ENCODE measurements around the gene MBIP. TPM values are rescaled to one million over a fixed set of nuclear protein-coding genes. Genes with fewer than 3 reads are reported as not detected.

Gene MBIP
- total RNA-seq, 1 donor, result 17.4 TPM

DNA sequence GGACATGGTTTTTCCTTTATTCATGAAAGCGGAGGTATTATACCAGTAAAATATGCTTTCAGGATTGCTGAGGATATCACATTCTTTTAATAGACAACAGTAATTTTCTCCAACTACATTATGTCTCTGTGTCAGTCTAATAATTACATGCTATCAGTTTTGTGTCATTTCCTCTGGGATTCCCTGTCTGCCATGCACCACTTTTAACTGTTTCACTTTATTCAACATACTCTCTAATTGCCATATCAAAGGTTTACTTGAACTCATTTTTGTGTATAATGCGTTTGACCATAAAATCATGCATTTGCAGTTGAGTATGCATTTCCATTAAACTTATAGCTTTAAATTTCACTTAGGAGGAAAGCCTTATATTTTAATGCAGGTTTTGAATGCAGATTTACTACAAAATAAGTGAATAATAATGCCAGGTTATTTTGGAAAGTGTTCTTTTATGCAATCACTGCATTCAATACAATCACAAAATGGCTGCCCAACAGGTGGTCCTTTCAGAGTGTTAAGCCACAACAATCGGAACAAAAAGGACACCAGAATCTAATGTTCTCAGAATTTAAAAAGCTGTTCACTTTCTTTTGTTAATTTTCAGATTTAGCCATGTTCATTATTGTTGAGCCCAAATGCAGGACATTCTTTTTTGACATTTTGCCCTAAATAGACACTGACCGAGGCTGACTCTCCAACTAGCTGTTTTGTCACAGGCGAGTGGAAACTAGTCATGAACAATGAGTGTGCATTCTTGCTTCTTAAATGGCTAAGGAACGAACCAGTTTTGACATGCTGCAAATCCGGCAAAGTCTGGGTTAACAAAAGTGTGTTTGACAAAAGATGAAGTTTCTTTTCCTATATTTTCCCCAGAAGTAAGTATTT is 40.9 kb downstream of the MBIP start:
- Histone ChIP-seq H2AFZ (ENCODE audit: low read length) (no peak overlapping the region), H3K4me3 (ENCODE audit: insufficient read depth, low read length) (no peak overlapping the region)
- DNase-seq (ENCODE audit: insufficient read length, low spot score, missing footprints), result no peak

DNA sequence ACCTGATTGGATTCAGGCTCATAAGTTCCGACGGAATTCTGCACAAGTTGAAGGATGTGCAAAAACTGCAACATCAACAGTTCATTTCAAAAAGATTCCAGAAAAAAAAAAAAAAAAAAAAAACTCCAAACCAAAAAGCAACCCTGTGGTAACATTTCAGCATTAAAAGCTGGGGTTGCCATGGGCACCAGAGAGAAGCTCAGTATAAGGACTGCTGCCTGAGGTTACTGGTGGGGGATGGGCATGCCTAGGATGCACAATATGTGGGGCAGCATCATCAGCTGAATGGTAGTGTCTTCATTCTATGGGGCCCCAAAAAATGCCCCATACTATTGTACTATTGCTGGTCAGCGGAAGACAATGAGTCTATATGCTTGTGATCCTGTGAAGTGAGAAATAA is 44.7 kb downstream of the MBIP start:
- no peaks in the 10 kb centered on the region for H3K9me3 ChIP-seq (ENCODE audit: low read depth, low read length)
- no peaks in the 10 kb centered on the region for H3K36me3 ChIP-seq (ENCODE audit: insufficient read depth, low read length)
- H3K4me1 ChIP-seq (ENCODE audit: insufficient read depth, low read length), result peaks cover 4% of the 10 kb centered on the region
- no peaks in the 10 kb centered on the region for H3K79me2 ChIP-seq (ENCODE audit: insufficient read depth, low read length)
- TF ChIP-seq, protein P1, sequence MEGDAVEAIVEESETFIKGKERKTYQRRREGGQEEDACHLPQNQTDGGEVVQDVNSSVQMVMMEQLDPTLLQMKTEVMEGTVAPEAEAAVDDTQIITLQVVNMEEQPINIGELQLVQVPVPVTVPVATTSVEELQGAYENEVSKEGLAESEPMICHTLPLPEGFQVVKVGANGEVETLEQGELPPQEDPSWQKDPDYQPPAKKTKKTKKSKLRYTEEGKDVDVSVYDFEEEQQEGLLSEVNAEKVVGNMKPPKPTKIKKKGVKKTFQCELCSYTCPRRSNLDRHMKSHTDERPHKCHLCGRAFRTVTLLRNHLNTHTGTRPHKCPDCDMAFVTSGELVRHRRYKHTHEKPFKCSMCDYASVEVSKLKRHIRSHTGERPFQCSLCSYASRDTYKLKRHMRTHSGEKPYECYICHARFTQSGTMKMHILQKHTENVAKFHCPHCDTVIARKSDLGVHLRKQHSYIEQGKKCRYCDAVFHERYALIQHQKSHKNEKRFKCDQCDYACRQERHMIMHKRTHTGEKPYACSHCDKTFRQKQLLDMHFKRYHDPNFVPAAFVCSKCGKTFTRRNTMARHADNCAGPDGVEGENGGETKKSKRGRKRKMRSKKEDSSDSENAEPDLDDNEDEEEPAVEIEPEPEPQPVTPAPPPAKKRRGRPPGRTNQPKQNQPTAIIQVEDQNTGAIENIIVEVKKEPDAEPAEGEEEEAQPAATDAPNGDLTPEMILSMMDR (IDR thresholded peaks at IDR 0.05; ENCODE audit: extremely low read depth, low read depth, low read length), result no peak
- H3K4me2 ChIP-seq (ENCODE audit: insufficient read depth, low read length), result no peak overlapping the region
- DNase-seq (ENCODE audit: insufficient read length, low spot score, missing footprints), result no peak
- H4K20me1 ChIP-seq (ENCODE audit: insufficient read depth, low read length), result no peaks in the 10 kb centered on the region
- H3K27ac ChIP-seq (ENCODE audit: low read depth, low read length), result no peak overlapping the region
- H3K4me3 ChIP-seq (ENCODE audit: insufficient read depth, low read length), result no peak overlapping the region
- H2AFZ ChIP-seq (ENCODE audit: low read length), result no peak overlapping the region
- peaks cover 31% of the 10 kb centered on the region for H3K27me3 ChIP-seq (ENCODE audit: insufficient read depth, low read length)

More for the DNA sequence above, 40.9 kb downstream of the MBIP start:
- Histone ChIP-seq H3K9me3 (ENCODE audit: low read depth, low read length) (no peaks in the 10 kb centered on the region), H3K36me3 (ENCODE audit: insufficient read depth, low read length) (no peaks in the 10 kb centered on the region), H3K79me2 (ENCODE audit: insufficient read depth, low read length) (no peaks in the 10 kb centered on the region), H4K20me1 (ENCODE audit: insufficient read depth, low read length) (no peaks in the 10 kb centered on the region), H3K4me2 (ENCODE audit: insufficient read depth, low read length) (no peak overlapping the region), H3K27ac (ENCODE audit: low read depth, low read length) (no peak overlapping the region), H3K27me3 (ENCODE audit: insufficient read depth, low read length) (no peaks in the 10 kb centered on the region), H3K4me1 (ENCODE audit: insufficient read depth, low read length) (no peaks in the 10 kb centered on the region)
- TF ChIP-seq, protein P1 (IDR thresholded peaks at IDR 0.05; ENCODE audit: extremely low read depth, low read depth, low read length), result no peak

DNA sequence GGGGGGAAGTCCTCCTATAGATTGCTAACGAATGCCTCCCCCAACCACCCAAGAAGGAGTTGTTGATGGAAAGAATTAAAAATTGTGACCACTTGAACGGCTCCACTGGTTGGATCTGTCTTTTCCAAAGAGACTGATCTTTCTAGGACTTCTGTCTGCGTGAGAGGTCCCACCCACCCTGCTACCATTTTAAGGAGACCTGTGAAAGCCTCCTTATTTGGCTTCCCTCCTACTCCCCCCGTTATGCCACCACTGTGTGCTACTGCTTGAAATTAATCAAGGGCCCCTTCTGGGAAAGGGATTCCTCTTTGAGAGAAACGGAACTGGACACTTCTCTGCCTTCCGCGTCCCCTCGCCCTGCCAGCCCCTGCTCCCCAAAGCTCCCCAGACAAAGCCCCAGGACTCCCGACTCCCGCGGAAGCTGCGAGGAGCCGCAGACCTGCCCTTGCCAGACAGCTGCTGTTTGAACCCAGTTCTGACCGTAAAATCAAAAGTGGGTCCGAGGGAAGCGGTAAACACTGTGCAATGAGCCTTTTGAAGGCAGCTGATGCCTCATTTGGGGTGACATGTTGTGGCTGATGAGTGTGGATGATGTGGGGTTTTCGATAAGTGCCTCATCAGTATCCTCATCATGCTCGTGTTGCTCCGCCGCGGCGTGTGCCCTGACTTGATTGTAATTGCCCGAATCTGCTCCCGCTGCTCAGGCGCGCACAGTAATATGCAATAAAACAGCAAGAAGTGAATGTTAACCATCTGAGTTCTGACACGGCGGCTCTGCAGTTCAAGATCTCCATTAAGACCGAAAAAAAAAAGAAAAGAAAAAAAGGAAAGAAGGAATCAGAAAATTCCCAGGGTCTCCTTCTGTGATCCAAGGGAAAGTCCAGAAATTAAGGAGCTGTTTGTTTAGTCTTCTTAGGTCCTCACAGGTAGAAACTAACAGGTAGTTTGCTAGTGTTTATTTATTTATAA is 48.2 kb downstream of the MBIP start:
- H3K36me3 ChIP-seq (ENCODE audit: insufficient read depth, low read length), result no peaks in the 10 kb centered on the region
- no peaks in the 10 kb centered on the region for H4K20me1 ChIP-seq (ENCODE audit: insufficient read depth, low read length)
- DNase-seq (ENCODE audit: insufficient read length, low spot score, missing footprints), result no peak
- H3K79me2 ChIP-seq (ENCODE audit: insufficient read depth, low read length), result no peaks in the 10 kb centered on the region
- H3K4me1 ChIP-seq (ENCODE audit: insufficient read depth, low read length), result peaks cover 4% of the 10 kb centered on the region
- no peak overlapping the region for H3K27ac ChIP-seq (ENCODE audit: low read depth, low read length)
- H3K4me3 ChIP-seq (ENCODE audit: insufficient read depth, low read length), result peak overlapping the region; percentile 58
- H2AFZ ChIP-seq (ENCODE audit: low read length), result peak overlapping the region; percentile 91
- H3K27me3 ChIP-seq (ENCODE audit: insufficient read depth, low read length), result peaks cover 35% of the 10 kb centered on the region
- TF ChIP-seq, protein P1 (IDR thresholded peaks at IDR 0.05; ENCODE audit: extremely low read depth, low read depth, low read length), result no peak
- H3K9me3 ChIP-seq (ENCODE audit: low read depth, low read length), result no peaks in the 10 kb centered on the region
- peak overlapping the region; percentile 80 for H3K4me2 ChIP-seq (ENCODE audit: insufficient read depth, low read length)
